SK-N-SH (cell line): ENCODE measurements around the gene CACNA2D3. TPM values are rescaled to one million over a fixed set of nuclear protein-coding genes. Genes with fewer than 3 reads are reported as not detected.

Source experiments
- CTCF ChIA-PET: fragments of 300-600, 350-600 bp; formaldehyde crosslinking; extraction: SDS; loops from one replicate; lab custom pipeline; 2021; lab: Yijun Ruan, JAX
- POLR2A ChIA-PET: fragments of 350-600 bp; sonication (Branson Sonifier 250); formaldehyde crosslinking; extraction: SDS; loops from one replicate; lab custom pipeline; 2020; ENCODE audit warnings: antibody characterized with exemption, inconsistent platforms; lab: Yijun Ruan, JAX
- DNase-seq: peaks from one replicate; pipeline ENCODE4 v3.0.0; 2012
- H2AFZ ChIP-seq: fragments of 200-600 bp; sonication (generic); 2 replicates; pipeline ENCODE4 v1.8.1; 2016; ENCODE audit warnings: antibody characterized with exemption, mild to moderate bottlenecking, low read depth
- H3F3A ChIP-seq: fragments of 200-600 bp; sonication (generic); replicated peaks from 2 replicates; pipeline ENCODE3; 2016; ENCODE audit warnings: antibody characterized with exemption, mild to moderate bottlenecking; ENCODE audit not compliant: insufficient read depth
- H3K27ac ChIP-seq, 2 experiments: fragments of 200-500 bp in 1 of 2; fragments of 200-600 bp in 1 of 2; sonication (Bioruptor generic) in 1 of 2; sonication (generic), shearing (Covaris generic) in 1 of 2; 2 replicates each; pipeline versions ENCODE4 v1.5.1 to v1.6.1; 2014 to 2016; ENCODE audit warnings: low read depth in 2 of 2, inconsistent platforms in 1 of 2, low read length in 1 of 2, mild to moderate bottlenecking in 1 of 2, mixed read lengths in 1 of 2
- H3K27me3 ChIP-seq: fragments of 200-600 bp; sonication (generic), shearing (Covaris generic); 2 replicates; pipeline ENCODE4 v1.6.1; 2016; ENCODE audit warnings: mixed run types; ENCODE audit not compliant: insufficient read depth
- H3K36me3 ChIP-seq, 2 experiments: fragments of 200-500 bp in 1 of 2; fragments of 200-600 bp in 1 of 2; sonication (Bioruptor generic) in 1 of 2; sonication (generic) in 1 of 2; replicated peaks in 1 of 2; 2 replicates each; pipeline versions ENCODE3 to v1.5.1; 2014 to 2016; ENCODE audit warnings: low read length in 1 of 2, mild to moderate bottlenecking in 1 of 2; ENCODE audit not compliant: insufficient read depth in 2 of 2, control insufficient read depth in 1 of 2
- H3K4me1 ChIP-seq, 2 experiments: fragments of 200-500 bp in 1 of 2; fragments of 200-600 bp in 1 of 2; sonication (Bioruptor generic) in 1 of 2; sonication (generic), shearing (Covaris generic) in 1 of 2; 2 replicates each; pipeline versions ENCODE4 v1.5.1 to v1.6.1; 2014 to 2016; ENCODE audit warnings: low read depth in 1 of 2, low read length in 1 of 2, mixed run types in 1 of 2; ENCODE audit not compliant: insufficient read depth in 2 of 2, control insufficient read depth in 1 of 2
- H3K4me2 ChIP-seq: fragments of 200-600 bp; sonication (generic), shearing (Covaris generic); 2 replicates; pipeline ENCODE4 v1.6.1; 2017; ENCODE audit warnings: mixed run types
- H3K4me3 ChIP-seq, 2 experiments: fragments of 200-500 bp in 1 of 2; fragments of 200-600 bp in 1 of 2; sonication (Bioruptor generic) in 1 of 2; sonication (generic), shearing (Covaris generic) in 1 of 2; 2 replicates each; pipeline versions ENCODE4 v1.5.1 to v1.8.1; 2014 to 2016; ENCODE audit warnings: low read depth in 2 of 2, inconsistent platforms in 1 of 2, low read length in 1 of 2, mild to moderate bottlenecking in 1 of 2, mixed read lengths in 1 of 2, moderate library complexity in 1 of 2
- H3K79me2 ChIP-seq: fragments of 200-600 bp; sonication (generic); 2 replicates; pipeline ENCODE4 v1.8.1; 2017; ENCODE audit warnings: mild to moderate bottlenecking; ENCODE audit not compliant: insufficient read depth
- H3K9ac ChIP-seq: fragments of 200-600 bp; sonication (generic); 2 replicates; pipeline ENCODE4 v1.6.1; 2017; ENCODE audit warnings: mixed run types
- H3K9me2 ChIP-seq: fragments of 200-600 bp; sonication (generic); 2 replicates; pipeline ENCODE4 v1.6.1; 2017; ENCODE audit warnings: mixed run types
- H3K9me3 ChIP-seq: fragments of 200-600 bp; sonication (generic); 2 replicates; pipeline ENCODE4 v1.6.1; 2017; ENCODE audit warnings: mixed run types, mild to moderate bottlenecking, moderate library complexity
- H4K20me1 ChIP-seq: fragments of 200-600 bp; sonication (generic); 2 replicates; pipeline ENCODE4 v1.6.1; 2017; ENCODE audit warnings: mild to moderate bottlenecking, mixed run types; ENCODE audit not compliant: insufficient read depth
- CHD2 ChIP-seq: fragments of 150-350 bp; IDR thresholded peaks from 2 replicates; pipeline ENCODE4 v1.6.1; 2018; ENCODE audit warnings: low read length; ENCODE audit not compliant: partially characterized antibody
- ELF1 ChIP-seq: IDR thresholded peaks from 2 replicates; pipeline ENCODE4 v1.4.0; 2012
- EP300 ChIP-seq, 2 experiments: IDR thresholded peaks; 2 replicates each; pipeline versions ENCODE4 v1.4.0 to v1.6.1; 2012; ENCODE audit warnings: borderline replicate concordance in 1 of 2, low read depth in 1 of 2, low read length in 1 of 2
- FOSL2 ChIP-seq: IDR thresholded peaks from 2 replicates; pipeline ENCODE4 v1.4.0; 2012; ENCODE audit warnings: low read depth, mild to moderate bottlenecking, moderate library complexity, borderline replicate concordance
- FOXM1 ChIP-seq: IDR thresholded peaks from 2 replicates; pipeline ENCODE4 v1.4.0; 2012; ENCODE audit warnings: low read depth, mild to moderate bottlenecking
- IRF3 ChIP-seq: fragments of 150-350 bp; IDR thresholded peaks from 2 replicates; pipeline ENCODE4 v1.6.1; 2016; ENCODE audit warnings: mild to moderate bottlenecking, low read depth, low read length
- MEF2A ChIP-seq: IDR thresholded peaks from 2 replicates; pipeline ENCODE4 v1.4.0; 2012; ENCODE audit warnings: low read depth, borderline replicate concordance
- NRF1 ChIP-seq: IDR thresholded peaks from 2 replicates; pipeline ENCODE4 v1.6.1; 2012; ENCODE audit warnings: low read depth, mild to moderate bottlenecking, low read length
- POLR2AphosphoS5 ChIP-seq: IDR thresholded peaks from 2 replicates; pipeline ENCODE4 v1.6.1; 2012; ENCODE audit warnings: low read depth, low read length
- RXRA ChIP-seq: IDR thresholded peaks from 2 replicates; pipeline ENCODE4 v1.4.0; 2012; ENCODE audit warnings: low read depth, mild to moderate bottlenecking, borderline replicate concordance
- SIN3A ChIP-seq: IDR thresholded peaks from 2 replicates; pipeline ENCODE4 v1.6.1; 2012; ENCODE audit warnings: low read depth, mild to moderate bottlenecking, low read length, moderate library complexity, borderline replicate concordance
- SMC3 ChIP-seq: IDR thresholded peaks from 2 replicates; pipeline ENCODE4 v1.6.1; 2012; ENCODE audit warnings: low read depth, low read length, improper control_type of control experiment
- TEAD4 ChIP-seq: IDR thresholded peaks from 2 replicates; pipeline ENCODE4 v1.4.0; 2012; ENCODE audit warnings: mild to moderate bottlenecking, borderline replicate concordance; ENCODE audit not compliant: insufficient read depth
- USF1 ChIP-seq: IDR thresholded peaks from 2 replicates; pipeline ENCODE4 v1.4.0; 2012; ENCODE audit warnings: low read depth, borderline replicate concordance
- USF2 ChIP-seq: fragments of 150-350 bp; IDR thresholded peaks from 2 replicates; pipeline ENCODE4 v1.6.1; 2017; ENCODE audit warnings: antibody characterized with exemption, low read length, low read depth, borderline replicate concordance
- ZBTB33 ChIP-seq: IDR thresholded peaks from 2 replicates; pipeline ENCODE4 v1.4.0; 2012; ENCODE audit warnings: low read depth, borderline replicate concordance
- WGBS: methylation state at CpG from one replicate; pipeline ENCODE4 v1.1.6; 2017; ENCODE audit warnings: low lambda C conversion rate; 5-methylcytosine and 5-hydroxymethylcytosine counted together
- polyA plus RNA-seq, 3 experiments: library from polyadenylated mRNA; depleted of rRNA; stranded (reverse); fragments of >200 nt; gene quantifications; 2 replicates each; pipeline ENCODE4 v1.2.3, GENCODE V29; 2012
- TF ChIP-seq, protein P1 (sequence below): fragments of 200-600 bp; sonication (generic); IDR thresholded peaks from 2 replicates; pipeline ENCODE4 v1.6.1; 2017; ENCODE audit warnings: antibody characterized with exemption, mild to moderate bottlenecking, moderate library complexity

The CACNA2D3 gene
- polyA plus RNA-seq, 1 of the 3 experiments (the other 2 are of a cell fraction), result 0.15 TPM

DNA sequence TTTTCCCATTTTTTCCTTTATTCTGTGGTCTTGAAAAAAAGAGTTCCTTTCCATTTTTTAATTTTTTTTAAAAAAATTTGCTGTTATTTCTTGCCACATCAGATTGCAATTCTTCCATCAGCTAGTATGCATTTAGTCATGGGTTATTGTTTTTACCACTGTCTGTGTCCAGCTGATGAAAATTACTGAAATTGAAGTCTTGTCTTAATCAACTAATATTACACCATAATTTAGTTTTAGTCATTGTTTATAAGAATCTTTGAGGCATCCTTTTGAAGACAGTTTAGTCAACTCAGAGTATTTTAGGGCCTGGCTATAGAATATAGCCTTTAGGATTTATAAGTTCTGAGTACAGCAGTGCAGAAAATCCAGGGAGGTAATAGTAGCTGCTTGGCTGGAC is 633.4 kb downstream of the CACNA2D3 start:
- no peaks in the 10 kb centered on the region for H3K4me1 ChIP-seq
- no peak overlapping the region for H3K27ac ChIP-seq
- H2AFZ ChIP-seq, result no peak overlapping the region
- no peaks in the 10 kb centered on the region for H3F3A ChIP-seq
- no peak overlapping the region for H3K4me2 ChIP-seq
- H3K79me2 ChIP-seq, result no peaks in the 10 kb centered on the region
- no peaks in the 10 kb centered on the region for H4K20me1 ChIP-seq
- H3K9me3 ChIP-seq, result no peaks in the 10 kb centered on the region
- ChIA-PET CTCF (interaction anchor here (0.8 kb wide), 1 partner anchor 9 kb away, joined by 3 read pairs; no protein-coding TSS in a partner anchor), POLR2A (no interaction called here)
- H3K9ac ChIP-seq, result no peak overlapping the region
- no peaks in the 10 kb centered on the region for H3K9me2 ChIP-seq
- H3K4me3 ChIP-seq, result no peak overlapping the region
- no peaks in the 10 kb centered on the region for H3K27me3 ChIP-seq
- no peak for DNase-seq
- TF ChIP-seq SMC3 (no peak), FOSL2 (no peak), FOXM1 (no peak), USF1 (no peak), NRF1 (no peak), TEAD4 (no peak), POLR2AphosphoS5 (no peak), CHD2 (no peak), SIN3A (no peak)
- TF ChIP-seq, protein P1, sequence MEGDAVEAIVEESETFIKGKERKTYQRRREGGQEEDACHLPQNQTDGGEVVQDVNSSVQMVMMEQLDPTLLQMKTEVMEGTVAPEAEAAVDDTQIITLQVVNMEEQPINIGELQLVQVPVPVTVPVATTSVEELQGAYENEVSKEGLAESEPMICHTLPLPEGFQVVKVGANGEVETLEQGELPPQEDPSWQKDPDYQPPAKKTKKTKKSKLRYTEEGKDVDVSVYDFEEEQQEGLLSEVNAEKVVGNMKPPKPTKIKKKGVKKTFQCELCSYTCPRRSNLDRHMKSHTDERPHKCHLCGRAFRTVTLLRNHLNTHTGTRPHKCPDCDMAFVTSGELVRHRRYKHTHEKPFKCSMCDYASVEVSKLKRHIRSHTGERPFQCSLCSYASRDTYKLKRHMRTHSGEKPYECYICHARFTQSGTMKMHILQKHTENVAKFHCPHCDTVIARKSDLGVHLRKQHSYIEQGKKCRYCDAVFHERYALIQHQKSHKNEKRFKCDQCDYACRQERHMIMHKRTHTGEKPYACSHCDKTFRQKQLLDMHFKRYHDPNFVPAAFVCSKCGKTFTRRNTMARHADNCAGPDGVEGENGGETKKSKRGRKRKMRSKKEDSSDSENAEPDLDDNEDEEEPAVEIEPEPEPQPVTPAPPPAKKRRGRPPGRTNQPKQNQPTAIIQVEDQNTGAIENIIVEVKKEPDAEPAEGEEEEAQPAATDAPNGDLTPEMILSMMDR, result no peak
- no peaks in the 10 kb centered on the region for H3K36me3 ChIP-seq

- H3K9ac ChIP-seq, result no peak overlapping the region
- H3K9me2 ChIP-seq, result no peaks in the 10 kb centered on the region
- H3K4me2 ChIP-seq, result no peak overlapping the region
- no peak overlapping the region for H3K27ac ChIP-seq
- POLR2A ChIA-PET, result no interaction called here
- H3K4me3 ChIP-seq, result no peak overlapping the region
- CTCF ChIA-PET, result no interaction called here
- H3K27me3 ChIP-seq, result no peaks in the 10 kb centered on the region
- 43% methylated on average over 7 of the region's 7 CpGs for WGBS
- H2AFZ ChIP-seq, result no peak overlapping the region
- TF ChIP-seq RXRA, result no peak
- no peak for TF ChIP-seq MEF2A
- no peak for TF ChIP-seq USF1
- no peak for TF ChIP-seq ZBTB33
- no peak for TF ChIP-seq ELF1
- no peak for TF ChIP-seq EP300 (IDR thresholded peaks at IDR 0.05; ENCODE audit: borderline replicate concordance in 1 of 2, low read depth in 1 of 2, low read length in 1 of 2)
- TF ChIP-seq FOSL2, result no peak
- no peak for TF ChIP-seq IRF3
- TF ChIP-seq USF2, result no peak
- no peaks in the 10 kb centered on the region for H4K20me1 ChIP-seq
- H3K4me1 ChIP-seq, result no peaks in the 10 kb centered on the region
- no peaks in the 10 kb centered on the region for H3K79me2 ChIP-seq
- H3K36me3 ChIP-seq, result no peaks in the 10 kb centered on the region
- H3K9me3 ChIP-seq, result no peaks in the 10 kb centered on the region
- H3F3A ChIP-seq, result no peaks in the 10 kb centered on the region
- no peak for DNase-seq
These were observed 634.0 kb downstream of the CACNA2D3 start for GRCh38 chr3:54756330-54756731.
